AG04449 (cell line): ENCODE measurements around the gene IGSF21.

Experiments
- CTCF ChIA-PET: fragments of 350-600 bp; formaldehyde crosslinking; extraction: SDS; loops from one replicate; lab custom pipeline; 2021; ENCODE audit warnings: antibody characterized with exemption; lab: Yijun Ruan, JAX
- POLR2A ChIA-PET: fragments of 400-600, 350-600 bp; formaldehyde crosslinking; extraction: SDS; loops from one replicate; lab custom pipeline; 2020; ENCODE audit warnings: antibody characterized with exemption, inconsistent platforms; lab: Yijun Ruan, JAX
- DNase-seq: peaks from one replicate; pipeline ENCODE4 v3.0.0-alpha.2; 2010; ENCODE audit warnings: low read depth, low spot score
- H3K4me3 ChIP-seq: 2 replicates; pipeline ENCODE4 v1.5.1; 2011; ENCODE audit warnings: low read depth, mild to moderate bottlenecking, control low read depth, low read length
- TF ChIP-seq, protein P1 (sequence below): IDR thresholded peaks from one replicate; pipeline ENCODE4 v1.5.1; 2011; ENCODE audit warnings: mild to moderate bottlenecking, moderate library complexity, low read length, control low read depth, inconsistent platforms; ENCODE audit not compliant: insufficient read depth; ENCODE audit errors: missing control alignments

IGSF21 gene

GRCh38 chr1:18285538-18285924, 177.9 kb downstream of the IGSF21 start:
- POLR2A ChIA-PET = no interaction called here

GRCh38 chr1:18288722-18289121, 181.1 kb downstream of the IGSF21 start:
- ChIA-PET CTCF (no interaction called here), POLR2A (no interaction called here)
- no peak overlapping the region for H3K4me3 ChIP-seq
- DNase-seq = no peak
- TF ChIP-seq, protein P1, sequence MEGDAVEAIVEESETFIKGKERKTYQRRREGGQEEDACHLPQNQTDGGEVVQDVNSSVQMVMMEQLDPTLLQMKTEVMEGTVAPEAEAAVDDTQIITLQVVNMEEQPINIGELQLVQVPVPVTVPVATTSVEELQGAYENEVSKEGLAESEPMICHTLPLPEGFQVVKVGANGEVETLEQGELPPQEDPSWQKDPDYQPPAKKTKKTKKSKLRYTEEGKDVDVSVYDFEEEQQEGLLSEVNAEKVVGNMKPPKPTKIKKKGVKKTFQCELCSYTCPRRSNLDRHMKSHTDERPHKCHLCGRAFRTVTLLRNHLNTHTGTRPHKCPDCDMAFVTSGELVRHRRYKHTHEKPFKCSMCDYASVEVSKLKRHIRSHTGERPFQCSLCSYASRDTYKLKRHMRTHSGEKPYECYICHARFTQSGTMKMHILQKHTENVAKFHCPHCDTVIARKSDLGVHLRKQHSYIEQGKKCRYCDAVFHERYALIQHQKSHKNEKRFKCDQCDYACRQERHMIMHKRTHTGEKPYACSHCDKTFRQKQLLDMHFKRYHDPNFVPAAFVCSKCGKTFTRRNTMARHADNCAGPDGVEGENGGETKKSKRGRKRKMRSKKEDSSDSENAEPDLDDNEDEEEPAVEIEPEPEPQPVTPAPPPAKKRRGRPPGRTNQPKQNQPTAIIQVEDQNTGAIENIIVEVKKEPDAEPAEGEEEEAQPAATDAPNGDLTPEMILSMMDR = no peak

More at GRCh38 chr1:18285538-18285924, 177.9 kb downstream of the IGSF21 start:
- DNase-seq = no peak
- no peak overlapping the region for H3K4me3 ChIP-seq
- CTCF ChIA-PET = interaction anchor here (1.3 kb wide), 1 partner anchor 14 kb away, joined by 3 read pairs; no protein-coding TSS in a partner anchor
- TF ChIP-seq, protein P1 = no peak

GRCh38 chr1:18289597-18289996, 182.0 kb downstream of the IGSF21 start:
- H3K4me3 ChIP-seq = no peak overlapping the region
- ChIA-PET POLR2A (no interaction called here), CTCF (no interaction called here)
- no peak for DNase-seq
- TF ChIP-seq, protein P1 = no peak

DNA sequence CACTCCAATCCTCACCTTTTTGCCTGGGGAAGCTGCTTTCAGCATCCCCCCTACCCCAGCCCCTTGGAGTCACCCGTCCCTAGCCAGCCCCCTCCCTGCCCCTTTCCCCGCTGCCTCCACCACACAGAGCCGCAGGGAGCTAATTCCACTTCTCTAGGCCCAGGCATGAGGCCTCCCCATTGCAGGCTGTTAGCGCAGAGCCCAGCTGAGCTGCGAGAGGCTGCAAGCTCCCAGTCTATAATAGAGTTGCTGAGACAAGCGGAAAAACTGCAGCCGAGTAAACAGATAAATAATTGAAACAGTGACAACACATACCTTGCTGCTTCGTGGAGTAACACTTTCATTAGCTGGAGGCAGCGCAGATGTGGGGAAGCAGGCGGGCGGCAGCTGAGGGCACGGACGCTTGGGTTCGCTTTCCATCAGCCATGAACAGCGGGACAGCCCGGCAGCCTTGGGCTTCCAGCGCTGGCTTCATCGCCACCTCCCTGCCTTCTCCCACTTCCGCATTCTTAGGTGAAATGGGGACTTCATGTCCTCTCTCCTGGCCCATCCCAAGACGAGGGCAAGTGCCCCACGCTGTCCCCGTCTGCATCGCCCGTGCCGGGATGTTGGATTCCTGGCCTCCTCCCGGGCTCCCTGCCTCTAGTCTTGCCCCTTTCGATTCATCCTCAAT, 183.3 kb downstream of the IGSF21 start:
- H3K4me3 ChIP-seq = no peak overlapping the region
- CTCF ChIA-PET = no interaction called here
- POLR2A ChIA-PET = no interaction called here
- DNase-seq = no peak
- TF ChIP-seq, protein P1 = no peak

DNA sequence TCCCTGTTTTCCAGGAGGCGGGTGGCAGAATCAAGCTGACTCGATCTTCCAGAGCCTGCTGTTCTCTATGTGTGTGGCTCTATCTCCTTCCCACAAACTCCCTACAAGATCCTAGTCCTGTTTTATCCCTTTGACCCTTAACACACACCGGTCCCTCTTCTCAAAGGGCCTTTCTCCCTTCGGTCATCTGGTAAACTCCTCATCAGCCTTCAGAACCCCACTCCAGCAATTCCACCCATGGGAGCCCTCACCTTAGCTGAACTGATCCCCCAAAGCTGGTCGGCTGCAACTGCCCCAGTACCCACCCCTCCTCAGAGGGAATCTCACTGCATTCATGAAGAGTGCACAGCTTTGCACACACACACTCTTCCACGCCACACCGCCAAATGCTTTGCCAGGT, 184.9 kb downstream of the IGSF21 start:
- POLR2A ChIA-PET = no interaction called here
- TF ChIP-seq, protein P1 = no peak
- no peak for DNase-seq
- no peak overlapping the region for H3K4me3 ChIP-seq
- CTCF ChIA-PET = no interaction called here

- TF ChIP-seq, protein P1 = no peak
- DNase-seq = no peak
- CTCF ChIA-PET = no interaction called here
- H3K4me3 ChIP-seq = no peak overlapping the region
- POLR2A ChIA-PET = no interaction called here
Measured at GRCh38 chr1:18293291-18293690, 185.7 kb downstream of the IGSF21 start.
